ENCODE results near the gene TMEM191C.
"Not testable (repeated sequence)": the region's sequence is repeated elsewhere in the genome, so short reads cannot be mapped to it uniquely, and the experiment has no call there.

TMEM191C gene

DNA sequence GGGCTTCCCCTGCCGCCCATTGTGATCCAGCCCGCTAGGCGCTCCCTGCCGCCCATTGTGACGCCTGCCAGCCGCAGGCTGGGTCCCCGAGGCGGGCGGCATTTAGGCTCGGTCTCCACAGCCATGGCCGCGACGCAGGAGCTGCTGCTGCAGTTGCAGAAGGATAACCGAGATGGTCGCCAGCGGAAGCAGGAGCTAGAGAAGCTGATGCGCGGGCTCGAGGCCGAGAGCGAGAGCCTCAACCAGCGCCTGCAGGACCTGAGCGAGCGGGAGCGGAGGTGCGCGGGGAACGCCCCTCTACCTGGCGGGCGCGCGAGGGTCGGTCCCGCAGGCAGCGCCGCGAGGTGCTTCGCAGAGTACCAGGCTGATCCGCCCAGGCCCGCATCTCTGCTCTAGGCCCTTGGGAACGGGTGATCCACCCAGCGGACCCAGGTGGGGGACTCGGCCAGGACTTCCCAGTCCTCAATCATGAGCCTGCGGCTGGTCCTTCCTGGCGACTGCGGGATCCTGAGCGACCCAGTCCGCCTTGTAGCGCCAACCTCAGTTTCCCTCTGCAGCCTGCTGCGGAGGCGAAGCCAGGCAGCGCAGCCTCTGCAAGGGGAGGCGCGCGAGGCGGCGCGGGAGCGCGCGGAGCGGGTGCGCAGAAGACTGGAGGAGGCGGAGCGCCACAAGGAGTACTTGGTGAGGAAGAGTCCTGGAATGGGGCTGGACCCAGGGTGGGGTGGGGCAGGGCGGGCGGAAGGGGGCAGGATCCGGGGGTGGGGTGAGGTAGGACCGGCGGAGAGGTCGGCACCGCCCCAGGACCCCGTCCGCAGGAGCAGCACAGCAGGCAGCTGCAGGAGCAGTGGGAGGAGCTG lies at the start of gene TMEM191C:
Gene TMEM191C, plus strand, starts transcription at position 51 of the 857 bp plus-strand sequence. Its CDS starts 73 bp downstream, at position 124.
- in situ Hi-C loops (cut with MboI; ENCODE audit: low sequenced_read_pairs), result not testable (repeated sequence)

DNA sequence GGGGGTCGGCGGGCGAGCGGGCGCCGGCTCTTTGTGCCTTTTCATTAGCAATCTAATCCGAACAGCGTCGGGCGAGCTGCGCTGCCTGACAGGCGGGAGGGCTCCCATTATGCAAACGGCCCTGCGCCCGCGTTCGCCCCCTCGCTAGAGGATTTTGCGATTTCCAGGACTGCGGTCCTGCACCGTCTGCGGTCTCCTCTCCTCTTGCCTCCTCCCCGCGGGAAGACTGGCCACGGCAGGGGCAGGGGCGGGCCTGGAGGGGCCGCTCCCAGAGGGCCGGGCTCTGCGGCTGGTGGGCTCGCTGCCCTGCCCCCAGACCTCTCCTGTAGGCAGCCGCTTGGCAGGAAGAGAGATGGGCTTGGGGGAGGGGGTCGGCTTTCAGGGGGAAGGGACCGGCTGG lies 49.3 kb upstream of the TMEM191C start:
- in situ Hi-C loops (cut with MboI; ENCODE audit: low sequenced_read_pairs), result not testable (repeated sequence)

DNA sequence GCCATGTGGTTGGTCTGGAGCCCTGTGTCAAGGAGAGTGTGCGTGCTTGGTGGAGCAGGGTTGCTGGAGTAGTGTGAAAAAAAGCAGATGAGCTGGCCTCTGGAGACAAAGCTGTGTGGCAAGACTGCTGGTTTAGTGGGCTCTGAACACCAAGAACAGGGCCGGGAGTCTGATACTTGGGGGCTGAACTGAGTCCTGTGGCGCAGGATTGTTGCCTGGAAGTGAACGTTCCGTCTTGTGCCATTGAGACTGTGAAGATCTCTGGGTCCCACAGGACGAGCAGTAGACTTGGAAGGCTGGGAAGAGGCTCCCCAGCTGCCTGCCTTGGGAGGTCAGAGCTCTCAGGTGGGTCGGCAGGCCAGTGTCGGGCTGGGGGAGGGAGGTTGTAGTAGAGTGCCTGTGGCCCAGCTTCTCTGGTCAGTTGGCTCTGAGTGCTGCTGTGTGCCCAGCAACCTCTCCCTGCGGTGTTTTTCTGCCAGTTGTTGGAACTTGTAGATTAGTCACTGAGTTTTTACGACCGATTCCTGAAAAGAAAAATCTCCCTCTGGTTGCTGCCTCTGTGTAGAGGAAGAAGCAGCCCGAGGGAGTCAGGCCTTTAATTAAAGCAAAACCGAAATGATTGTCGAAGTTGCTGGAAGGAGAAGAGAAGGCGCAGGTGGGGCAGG lies 48.1 kb upstream of the TMEM191C start:
- in situ Hi-C loops (cut with MboI; ENCODE audit: low sequenced_read_pairs), result not testable (repeated sequence)

DNA sequence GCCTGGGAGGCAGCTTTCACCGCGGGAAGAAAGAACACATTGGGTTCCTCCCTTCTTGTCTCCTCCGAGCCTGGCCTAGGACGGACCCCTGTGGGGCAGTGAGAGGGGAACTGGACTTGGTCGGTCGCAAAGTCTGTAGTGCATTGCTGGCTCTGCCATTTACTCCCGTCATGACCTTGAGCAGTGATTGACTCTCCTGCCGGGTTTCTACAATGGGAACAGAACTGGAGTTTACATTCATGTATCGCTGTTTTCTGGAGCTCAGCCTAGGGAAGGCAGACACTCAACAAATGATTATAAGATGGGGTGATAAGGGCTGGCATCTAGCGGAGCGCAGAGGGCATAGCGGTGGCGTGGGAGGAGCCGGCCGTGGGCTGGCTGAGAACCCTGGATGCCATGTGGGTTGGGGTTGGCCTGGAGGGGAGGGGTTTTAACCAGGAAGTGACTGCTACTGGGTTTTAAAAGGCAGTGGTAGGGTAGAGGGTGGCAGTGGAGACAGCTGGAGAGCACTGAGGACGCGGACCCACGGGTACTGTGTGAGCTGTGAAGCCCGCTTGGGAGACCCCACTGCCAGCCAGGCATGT lies 46.9 kb upstream of the TMEM191C start:
- in situ Hi-C loops (cut with MboI; ENCODE audit: low sequenced_read_pairs), result not testable (repeated sequence)

DNA sequence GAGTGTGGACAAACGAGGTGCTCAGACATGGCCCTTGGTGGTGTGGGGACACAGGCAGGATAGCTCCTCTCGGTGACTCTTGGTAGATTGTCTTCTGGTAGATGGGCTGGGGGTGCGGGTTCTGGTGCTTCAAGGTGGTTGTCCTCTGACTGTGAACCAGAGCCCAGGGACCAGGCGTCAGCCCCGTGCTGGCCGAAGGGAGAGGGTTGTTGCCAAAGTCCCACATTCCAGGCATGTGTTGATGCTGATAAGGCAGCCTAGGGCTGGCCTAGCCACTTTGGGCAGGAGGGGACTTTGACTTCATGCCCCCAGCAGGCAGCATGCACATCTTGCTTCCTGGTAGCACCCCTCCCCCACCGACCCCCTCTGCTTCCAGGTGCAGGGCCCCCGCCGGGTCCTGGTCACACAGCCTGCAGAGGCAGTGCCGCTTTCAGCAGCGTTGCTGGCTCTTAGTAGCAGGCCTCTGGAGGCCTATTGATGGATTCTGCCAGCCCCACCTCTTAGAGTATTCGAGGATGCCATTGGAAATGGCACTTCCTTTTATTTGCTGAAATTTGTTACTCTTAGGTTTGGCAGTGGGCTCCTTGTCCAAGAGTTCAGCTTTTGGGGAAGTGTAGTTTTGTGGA lies 43.0 kb upstream of the TMEM191C start:
- in situ Hi-C loops (cut with MboI; ENCODE audit: low sequenced_read_pairs), result not testable (repeated sequence)

DNA sequence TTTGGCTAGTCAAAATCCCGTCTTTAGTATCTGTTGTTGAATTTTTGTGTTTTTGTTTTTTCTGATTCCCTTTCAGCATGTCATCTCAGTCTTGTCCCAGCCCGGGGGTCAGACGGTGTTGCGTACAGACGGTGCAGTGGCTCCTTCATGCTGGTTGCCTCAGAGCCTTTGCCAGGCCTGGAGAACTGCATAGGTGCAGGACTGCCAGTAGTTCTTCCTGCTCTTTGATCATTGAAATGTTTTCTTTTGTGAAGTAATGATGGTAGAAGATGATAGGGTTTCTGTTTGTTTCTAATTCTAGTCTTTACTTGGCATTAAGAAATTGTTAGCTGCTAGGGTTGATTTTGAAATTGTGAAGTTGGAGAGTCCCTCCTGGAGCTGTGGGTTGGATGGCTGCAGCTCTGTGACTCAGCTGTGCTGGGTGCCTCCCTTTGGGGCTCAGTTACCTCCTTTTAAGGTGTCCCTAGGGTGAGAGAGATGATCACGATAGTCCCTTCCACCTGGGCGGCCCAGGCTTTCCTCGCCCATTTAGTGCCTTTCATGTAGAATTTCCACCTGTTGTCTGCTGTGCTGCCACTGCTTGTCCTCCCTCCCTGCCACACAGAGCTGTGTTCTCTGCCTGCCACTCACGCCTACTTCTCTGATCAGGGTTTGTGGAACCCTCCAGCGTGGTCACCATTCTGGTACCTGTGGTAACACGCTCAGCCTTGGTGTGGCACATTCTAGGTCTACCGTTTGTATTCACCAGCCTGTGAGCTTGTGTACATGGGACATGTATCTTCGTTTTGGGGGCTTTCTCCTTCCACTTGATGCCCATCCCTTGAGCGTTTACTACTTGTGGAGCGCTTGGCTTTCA lies 32.6 kb upstream of the TMEM191C start:
- in situ Hi-C loops (cut with MboI; ENCODE audit: low sequenced_read_pairs), result not testable (repeated sequence)

DNA sequence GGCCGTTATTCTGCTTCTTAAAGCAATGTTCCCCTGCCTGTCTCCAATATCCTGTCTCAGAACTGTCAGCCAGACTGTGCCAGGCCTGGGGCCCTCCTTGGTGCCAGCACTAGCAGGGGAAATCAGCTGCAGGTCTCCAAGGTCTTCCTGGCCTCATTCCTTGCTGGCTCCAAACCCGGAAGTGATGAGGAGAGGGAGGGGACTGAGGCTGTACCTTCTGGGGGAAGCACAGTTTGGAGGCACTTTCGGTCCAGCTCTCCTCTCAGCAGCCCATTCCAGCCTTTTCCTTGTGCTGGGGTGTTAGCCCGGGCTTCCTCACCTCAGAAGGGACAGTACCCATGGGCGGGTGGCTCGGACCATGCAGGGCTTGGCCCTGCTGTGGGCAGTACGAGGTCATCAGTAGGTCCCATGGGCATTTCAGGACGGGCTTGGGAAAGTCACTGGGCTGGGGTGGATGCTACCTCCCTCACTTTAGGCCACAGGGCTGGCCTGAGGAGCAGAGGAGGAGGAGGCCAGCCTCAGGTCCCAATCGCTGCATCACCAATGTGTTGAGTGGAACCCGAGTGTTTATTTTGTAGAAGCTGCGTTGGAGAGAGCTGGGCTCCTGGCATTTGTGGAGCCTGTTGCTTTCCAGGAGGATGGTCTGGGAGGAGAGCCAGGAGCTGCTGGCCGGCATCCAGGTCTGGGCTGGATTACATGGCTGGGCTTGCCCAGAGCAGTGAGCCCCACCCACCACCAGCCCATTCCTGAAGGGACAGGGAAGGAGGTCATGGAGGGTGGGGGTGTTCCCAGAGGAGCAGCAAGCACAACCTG lies 31.0 kb upstream of the TMEM191C start:
- in situ Hi-C loops (cut with MboI; ENCODE audit: low sequenced_read_pairs), result not testable (repeated sequence)

DNA sequence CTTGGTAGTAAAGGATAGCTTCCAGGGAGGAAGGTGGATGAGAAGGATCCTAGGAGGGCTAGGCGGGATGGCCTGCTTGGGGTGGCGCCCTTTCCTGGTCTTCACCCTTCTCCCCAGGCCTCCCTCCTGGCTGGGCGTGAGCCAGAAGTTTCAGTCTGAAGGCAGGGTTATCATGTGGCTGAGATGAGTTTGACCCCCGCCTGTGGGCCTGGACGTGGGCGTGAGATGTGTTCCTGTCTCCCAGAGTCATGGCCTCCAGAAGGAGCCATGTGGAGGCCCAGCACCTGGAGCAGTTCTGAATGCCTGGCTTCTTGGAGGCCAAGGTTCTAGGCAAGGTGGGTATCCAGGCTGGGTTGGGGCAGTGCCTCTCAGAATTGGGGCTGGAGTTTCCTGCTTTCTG lies 29.2 kb upstream of the TMEM191C start:
- in situ Hi-C loops (cut with MboI; ENCODE audit: low sequenced_read_pairs), result not testable (repeated sequence)

DNA sequence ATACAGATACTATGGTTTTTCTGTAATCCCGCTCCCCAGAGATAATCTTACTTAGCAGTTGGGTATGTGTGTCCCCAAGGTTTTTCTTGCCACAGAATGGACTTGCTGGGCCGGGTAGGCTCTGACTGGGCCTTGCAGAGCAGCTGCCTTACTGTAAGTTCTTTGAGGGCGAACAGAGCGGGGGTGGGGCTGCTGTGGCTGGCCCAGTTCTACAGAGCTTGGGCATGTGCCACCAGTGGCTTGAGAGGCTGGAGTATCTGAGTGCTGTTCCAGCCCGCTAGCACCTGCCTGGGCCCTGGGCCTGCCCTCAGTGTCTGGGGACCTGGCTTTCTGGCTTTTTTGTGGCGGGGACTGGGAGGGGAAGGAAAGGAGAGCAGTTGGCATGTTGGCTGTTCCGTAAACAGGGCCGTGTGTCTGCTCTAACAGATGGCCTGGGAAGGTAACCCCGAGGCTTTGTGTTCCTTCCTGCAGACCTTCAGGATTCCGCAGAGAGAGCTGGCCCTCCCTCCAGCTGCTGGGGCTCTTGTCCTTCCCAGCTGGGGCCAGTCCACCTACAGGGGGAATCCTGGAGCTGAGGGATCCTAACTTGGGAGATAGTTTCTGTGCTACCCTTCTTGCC lies 27.1 kb upstream of the TMEM191C start:
- in situ Hi-C loops (cut with MboI; ENCODE audit: low sequenced_read_pairs), result not testable (repeated sequence)

DNA sequence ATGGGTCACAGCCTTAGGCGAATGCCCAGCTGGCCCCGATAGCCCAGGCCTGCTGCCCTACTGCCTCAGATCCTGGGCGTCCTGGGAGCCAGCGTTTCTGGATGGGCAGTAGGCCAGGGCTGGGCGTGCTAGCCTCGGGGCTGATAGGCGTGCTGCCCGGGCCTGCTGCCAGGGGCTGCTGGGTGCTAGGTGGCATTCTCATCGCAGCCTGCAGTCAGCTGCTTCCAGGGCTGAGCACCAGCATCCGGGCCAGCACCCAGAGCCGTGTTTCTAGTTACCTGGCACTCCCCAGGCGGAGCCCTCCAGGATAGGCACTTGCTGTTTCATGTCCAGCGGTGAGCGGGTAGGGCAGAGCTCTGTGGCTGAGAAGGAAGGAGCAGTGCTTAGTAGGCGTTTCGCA lies 26.5 kb upstream of the TMEM191C start:
- in situ Hi-C loops (cut with MboI; ENCODE audit: low sequenced_read_pairs), result not testable (repeated sequence)

DNA sequence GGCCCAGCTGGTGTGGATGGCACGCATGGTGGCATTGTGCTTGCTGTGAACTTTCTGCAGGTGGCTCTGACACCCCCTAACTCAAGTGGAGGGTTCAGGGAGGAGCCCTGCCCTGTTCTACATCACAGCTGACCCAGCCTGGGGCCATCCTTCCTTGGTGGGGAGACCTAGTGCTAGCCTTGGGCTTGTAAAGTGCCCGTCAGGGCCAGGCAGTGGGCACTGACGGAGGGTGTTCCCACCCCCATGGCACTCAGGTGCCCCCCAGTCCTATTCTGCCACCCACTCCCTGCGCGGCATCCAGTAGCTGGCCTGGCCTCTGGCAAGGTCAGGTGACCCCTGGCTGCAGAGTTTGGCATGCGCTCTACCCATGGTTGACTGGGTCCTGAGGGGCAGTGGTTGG lies 26.0 kb upstream of the TMEM191C start:
- in situ Hi-C loops (cut with MboI; ENCODE audit: low sequenced_read_pairs), result not testable (repeated sequence)

DNA sequence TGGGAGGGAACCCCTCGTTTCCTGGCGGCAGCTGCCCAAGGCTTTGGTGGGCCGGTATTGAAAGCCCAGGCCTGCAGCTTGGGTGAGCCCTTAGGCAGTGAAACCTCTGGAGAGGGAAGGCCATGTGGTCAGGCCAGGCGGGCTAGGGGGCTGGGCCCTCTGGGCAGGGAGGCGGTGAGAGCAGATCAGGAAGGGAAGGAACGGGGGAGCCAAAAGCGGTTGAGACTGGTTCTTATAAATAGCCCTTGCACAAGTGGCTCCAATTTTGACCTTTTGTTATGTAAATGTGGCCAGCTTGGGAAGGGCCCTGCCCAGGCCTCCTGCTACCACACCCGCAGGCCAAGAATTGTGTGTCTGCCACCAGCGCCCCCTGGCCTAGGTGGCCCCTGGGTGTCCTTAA lies 25.1 kb upstream of the TMEM191C start:
- in situ Hi-C loops (cut with MboI; ENCODE audit: low sequenced_read_pairs), result not testable (repeated sequence)

DNA sequence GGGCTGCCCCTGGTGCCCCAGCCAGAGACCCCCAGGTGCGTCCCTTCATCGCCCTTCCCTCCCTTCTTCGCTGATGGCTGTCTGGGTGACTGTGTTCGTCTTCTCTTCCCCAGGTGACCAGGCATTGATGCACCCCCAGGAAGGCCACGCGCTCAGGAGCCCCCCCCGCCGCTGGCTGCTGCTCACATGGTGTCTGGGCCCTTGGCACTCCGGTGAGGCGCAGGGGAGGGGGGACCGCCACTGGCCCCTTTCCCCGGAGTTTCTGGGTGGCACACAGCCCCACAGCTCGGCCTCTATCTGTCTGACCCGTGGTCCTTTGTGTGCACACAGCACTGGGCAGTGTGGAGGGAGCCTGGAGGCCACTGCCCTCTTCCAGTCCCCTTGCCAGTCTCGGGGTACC lies 24.5 kb upstream of the TMEM191C start:
- in situ Hi-C loops (cut with MboI; ENCODE audit: low sequenced_read_pairs), result not testable (repeated sequence)

DNA sequence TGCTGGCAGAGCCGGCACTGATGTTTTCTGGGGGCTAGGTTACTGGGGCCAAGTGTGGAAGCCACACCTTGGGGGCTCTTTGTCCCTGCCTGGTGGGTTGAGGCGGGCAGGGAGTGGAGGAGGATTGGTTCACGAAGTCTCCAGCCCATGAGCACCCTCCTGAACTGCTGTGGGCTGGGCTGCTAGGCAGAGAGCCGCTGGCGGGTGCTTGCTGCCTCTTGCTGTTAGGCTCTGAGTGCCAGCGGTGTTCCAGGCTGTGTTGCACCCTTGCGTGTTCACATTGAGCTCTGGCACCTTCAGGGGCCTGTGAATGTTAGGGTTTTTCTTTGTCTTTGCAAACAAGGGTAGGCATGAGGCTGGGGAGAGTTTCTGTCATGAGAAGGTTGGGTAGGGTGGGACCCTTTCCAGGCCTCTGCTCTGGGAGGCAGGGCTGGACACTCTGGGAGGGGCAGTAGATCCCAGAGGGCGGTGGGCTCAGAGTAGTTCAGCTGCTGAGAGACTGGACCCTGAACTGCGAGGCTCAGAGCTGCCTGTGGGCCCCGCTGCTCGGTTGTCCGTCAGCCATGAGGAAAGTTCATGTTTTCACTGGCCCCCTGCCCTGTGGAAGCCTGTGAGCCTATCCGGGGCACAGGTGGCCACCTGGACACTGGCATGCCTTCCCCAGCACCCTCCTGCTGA lies 24.0 kb upstream of the TMEM191C start:
- in situ Hi-C loops (cut with MboI; ENCODE audit: low sequenced_read_pairs), result no loop called here

DNA sequence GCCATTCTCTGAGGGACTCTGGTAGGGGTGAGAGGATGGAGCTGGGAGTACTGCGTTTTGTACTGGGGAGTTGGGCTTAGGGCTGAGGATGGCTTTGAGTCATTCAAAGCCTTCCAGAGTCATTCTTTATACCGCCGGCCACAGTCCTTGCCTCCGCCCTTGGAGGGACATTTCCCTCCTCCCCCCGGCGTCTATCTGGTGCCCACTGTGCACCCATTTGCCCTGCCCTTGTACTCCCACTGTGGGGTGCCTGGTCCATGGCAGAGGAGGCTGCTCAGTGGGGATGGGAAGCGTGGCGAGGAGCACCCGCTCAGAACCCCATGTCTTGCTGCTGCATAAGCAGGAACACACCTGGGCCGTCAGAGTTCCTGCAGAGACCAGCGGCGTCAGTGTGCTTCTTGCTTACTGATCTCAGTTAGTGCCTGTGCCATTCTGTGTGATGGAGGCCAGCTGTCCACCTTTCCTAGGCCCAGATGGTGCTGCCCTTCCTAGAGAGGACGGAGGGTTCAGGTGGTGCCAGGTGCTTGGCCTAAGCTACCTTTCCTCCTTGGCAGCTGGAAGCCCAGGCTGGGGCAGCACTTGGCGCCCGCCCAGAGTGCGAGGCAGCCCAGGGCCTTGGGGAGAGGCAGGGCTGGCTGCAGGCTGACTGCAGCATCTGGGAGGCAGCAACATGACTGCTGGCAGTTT lies 23.3 kb upstream of the TMEM191C start:
- in situ Hi-C loops (cut with MboI; ENCODE audit: low sequenced_read_pairs), result no loop called here

DNA sequence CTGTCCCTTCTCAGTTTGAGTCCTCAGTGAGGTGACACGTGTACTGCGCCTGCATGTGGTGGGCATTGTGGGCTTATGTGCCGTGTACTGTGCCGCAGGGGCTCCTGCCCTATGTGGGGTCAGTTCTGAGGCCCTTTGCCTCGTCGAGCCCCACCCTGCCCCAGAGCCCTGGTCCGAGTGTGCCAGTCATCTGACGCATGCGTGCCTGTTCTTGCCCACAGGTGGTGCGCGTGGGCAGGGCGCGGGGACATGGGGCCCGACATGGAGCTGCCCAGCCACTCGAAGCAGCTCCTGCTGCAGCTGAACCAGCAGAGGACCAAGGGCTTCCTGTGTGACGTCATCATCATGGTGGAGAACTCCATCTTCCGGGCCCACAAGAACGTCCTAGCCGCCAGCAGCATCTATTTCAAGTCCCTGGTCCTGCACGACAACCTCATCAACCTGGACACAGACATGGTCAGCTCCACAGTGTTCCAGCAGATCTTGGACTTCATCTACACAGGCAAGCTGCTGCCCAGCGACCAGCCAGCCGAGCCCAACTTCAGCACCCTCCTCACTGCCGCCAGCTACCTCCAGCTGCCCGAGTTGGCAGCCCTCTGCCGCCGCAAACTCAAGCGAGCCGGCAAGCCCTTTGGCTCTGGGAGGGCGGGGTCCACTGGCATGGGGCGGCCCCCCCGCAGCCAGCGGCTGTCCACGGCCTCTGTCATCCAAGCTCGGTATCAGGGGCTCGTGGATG lies 22.3 kb upstream of the TMEM191C start:
- in situ Hi-C loops (cut with MboI; ENCODE audit: low sequenced_read_pairs), result no loop called here

DNA sequence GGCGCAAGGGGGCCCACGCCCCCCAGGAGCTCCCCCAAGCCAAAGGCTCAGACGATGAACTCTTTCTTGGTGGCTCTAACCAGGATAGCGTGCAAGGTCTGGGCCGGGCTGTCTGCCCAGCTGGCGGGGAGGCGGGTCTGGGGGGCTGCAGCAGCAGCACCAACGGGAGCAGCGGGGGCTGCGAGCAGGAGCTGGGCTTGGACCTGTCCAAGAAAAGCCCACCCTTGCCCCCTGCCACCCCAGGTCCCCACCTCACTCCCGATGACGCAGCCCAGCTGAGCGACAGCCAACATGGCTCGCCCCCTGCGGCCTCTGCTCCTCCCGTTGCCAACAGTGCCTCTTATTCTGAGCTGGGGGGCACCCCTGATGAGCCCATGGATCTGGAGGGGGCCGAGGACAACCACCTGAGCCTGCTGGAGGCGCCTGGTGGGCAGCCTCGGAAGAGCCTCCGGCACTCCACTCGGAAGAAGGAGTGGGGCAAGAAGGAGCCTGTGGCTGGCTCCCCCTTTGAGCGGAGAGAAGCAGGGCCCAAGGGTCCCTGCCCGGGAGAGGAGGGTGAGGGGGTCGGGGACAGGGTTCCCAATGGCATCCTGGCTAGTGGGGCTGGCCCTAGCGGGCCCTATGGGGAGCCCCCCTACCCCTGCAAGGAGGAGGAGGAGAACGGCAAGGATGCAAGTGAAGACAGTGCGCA lies 21.6 kb upstream of the TMEM191C start:
- in situ Hi-C loops (cut with MboI; ENCODE audit: low sequenced_read_pairs), result no loop called here

Measured in HL-60/S4 (cell line).